Mononuclear cell (primary cell): Measurements from ENCODE around the gene DLG4. TPM values are rescaled to one million over a fixed set of nuclear protein-coding genes. Genes with fewer than 3 reads are reported as not detected.

Experiments used
- H3K27me3 ChIP-seq: 2 replicates; pipeline ENCODE4 v1.6.0; 2011; ENCODE audit warnings: low read length, control low read depth; ENCODE audit not compliant: insufficient read depth
- H3K4me1 ChIP-seq: 2 replicates; pipeline ENCODE4 v1.5.1; 2011; ENCODE audit warnings: mild to moderate bottlenecking, low read length, control low read depth; ENCODE audit not compliant: insufficient read depth
- H3K4me3 ChIP-seq: 2 replicates; pipeline ENCODE4 v1.5.1; 2011; ENCODE audit warnings: mild to moderate bottlenecking, low read length, moderate library complexity
- H3K9me3 ChIP-seq: 2 replicates; pipeline ENCODE4 v1.5.1; 2011; ENCODE audit warnings: low read depth, mild to moderate bottlenecking, control low read depth, low read length
- total RNA-seq: library from RNA; depleted of rRNA; stranded (reverse); fragments of >200 nt; gene quantifications from one replicate; pipeline ENCODE4 v1.2.3, GENCODE V29; 2012

DLG4 gene
- total RNA-seq, 1 donor = 9.0 TPM

DNA sequence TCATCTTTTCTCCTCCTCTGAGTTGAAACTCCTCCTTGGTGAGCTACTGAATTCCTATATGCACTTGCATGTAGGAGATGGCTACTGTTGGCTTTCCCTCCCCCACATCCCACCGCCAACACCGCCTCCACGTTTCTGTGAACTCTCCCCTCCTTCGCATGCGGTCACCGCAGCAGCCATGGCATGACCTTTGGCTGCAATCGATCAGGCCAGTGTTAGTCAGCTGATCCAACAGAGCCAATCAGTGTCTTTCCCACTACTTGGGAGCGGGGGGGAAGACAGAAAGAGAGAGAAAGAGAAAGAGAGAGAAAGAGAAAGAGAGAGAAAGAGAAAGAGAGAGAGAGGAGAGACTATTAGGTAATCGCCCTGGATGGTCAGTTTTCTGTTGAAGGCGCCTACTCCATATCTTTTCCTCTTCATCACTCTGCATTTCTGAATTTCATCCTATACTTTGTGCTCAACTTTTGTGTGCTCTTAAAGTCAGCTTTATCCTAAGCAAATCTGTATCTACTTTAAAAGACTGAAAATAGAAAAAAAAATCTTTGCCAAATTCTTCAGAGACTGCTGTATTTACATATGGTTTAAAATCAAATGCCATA, 63.2 kb downstream of the DLG4 start:
- peaks cover 18% of the 10 kb centered on the region for H3K4me1 ChIP-seq
- H3K27me3 ChIP-seq = no peaks in the 10 kb centered on the region
- no peaks in the 10 kb centered on the region for H3K9me3 ChIP-seq
- H3K4me3 ChIP-seq = no peak overlapping the region

DNA sequence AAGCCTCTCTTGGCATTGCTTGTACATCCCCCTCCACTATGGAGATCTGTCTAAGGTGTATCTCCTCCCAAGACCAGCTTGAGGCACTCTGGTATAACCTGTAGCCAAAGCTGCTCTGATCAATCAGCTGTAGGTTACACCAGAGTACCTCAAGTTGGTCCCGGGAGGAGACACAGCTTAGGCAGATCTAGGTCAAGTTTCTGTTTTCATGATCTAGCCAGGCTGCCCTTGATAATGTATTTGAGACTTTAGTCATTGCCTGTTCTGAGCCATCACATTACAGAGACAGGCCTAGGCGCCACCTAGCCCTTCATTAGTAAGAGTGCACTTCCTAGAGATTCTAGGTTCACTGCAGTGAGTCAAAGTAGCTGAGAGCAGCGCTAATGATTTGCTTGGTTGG, 71.9 kb downstream of the DLG4 start:
- Histone ChIP-seq H3K4me1 (no peaks in the 10 kb centered on the region), H3K9me3 (no peaks in the 10 kb centered on the region), H3K4me3 (no peak overlapping the region), H3K27me3 (no peaks in the 10 kb centered on the region)

DNA sequence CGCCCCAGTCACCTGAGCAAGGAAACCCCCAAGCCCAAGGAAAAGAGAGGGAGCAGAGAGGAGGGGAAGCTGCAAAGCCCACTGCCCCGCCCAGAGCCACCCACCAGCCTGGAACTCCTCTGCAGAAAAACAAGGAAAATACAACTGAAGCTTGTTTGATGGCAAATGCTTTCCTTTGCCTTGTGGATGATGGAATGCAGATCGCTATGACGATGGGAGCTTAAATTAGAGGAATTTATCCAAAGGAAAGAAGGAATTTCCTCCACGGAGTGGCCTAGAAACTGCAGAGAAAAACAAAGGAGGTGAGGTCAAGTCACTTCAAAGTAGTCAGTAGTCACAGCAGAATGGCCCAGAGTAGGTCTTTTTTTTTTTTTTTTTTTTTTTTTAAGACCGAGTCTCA, 73.5 kb downstream of the DLG4 start:
- no peaks in the 10 kb centered on the region for H3K9me3 ChIP-seq
- H3K4me1 ChIP-seq = no peaks in the 10 kb centered on the region
- H3K4me3 ChIP-seq = no peak overlapping the region
- no peaks in the 10 kb centered on the region for H3K27me3 ChIP-seq

DNA sequence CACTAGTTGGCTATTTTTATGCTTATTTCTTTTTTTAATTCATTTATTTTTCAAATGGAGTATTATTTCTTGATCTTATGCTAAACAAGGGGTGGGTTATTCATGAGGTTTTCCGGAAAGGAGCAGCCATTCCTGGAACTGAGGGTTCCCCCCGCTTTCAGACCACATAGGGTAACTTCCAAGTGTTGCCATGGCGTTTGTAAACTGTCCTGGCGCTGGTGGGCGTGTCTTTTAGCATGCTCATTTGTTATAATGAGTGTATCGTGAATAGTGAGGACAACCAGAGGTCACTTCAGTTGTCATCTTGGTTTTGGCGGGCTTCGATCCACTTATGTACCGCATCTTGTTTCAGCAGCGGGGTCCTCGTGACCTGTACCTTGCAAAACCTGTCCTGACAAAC, 75.4 kb downstream of the DLG4 start:
- no peaks in the 10 kb centered on the region for H3K9me3 ChIP-seq
- no peaks in the 10 kb centered on the region for H3K27me3 ChIP-seq
- H3K4me3 ChIP-seq = no peak overlapping the region
- H3K4me1 ChIP-seq = peaks cover 7% of the 10 kb centered on the region

DNA sequence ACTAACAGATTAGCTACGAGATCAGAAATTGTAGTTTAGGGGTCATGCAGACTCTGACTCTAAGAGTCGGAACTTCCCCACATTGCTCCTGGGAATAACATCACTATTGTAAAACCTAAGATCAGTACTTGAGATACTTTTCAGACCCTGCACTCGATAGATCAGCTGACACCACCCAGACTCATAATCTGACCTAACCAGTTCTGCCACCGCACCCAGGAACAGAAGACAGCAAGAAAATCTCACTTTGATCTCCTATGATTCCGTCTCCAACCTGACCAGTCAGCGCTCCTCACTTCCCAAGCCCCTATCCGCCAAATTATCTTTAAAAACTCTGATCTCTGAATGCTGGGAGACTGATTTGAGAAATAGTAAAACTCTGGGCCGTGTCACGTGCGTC, 77.8 kb downstream of the DLG4 start:
- peaks cover 3% of the 10 kb centered on the region for H3K27me3 ChIP-seq
- H3K4me1 ChIP-seq = peaks cover 23% of the 10 kb centered on the region
- no peaks in the 10 kb centered on the region for H3K9me3 ChIP-seq
- no peak overlapping the region for H3K4me3 ChIP-seq

DNA sequence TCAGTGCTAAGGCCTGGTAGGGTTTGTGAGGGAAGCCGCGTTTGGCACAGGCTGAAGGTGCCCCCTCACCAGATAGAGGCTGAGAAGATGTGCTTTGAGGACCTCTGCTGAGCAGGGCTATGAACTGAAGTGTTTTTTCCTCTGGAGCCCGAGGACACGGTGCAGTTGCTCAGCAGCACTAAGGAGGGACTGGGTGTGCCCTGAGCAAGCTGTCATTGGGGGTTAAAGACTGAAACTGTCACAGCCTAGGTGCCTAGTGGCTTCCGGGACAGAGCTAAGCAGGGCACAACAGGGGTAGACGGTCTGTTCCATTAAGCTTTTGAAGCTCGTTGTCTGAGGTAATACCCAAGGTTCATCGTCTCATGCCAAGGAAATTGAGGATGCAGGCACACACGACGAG, 80.2 kb downstream of the DLG4 start:
- H3K4me3 ChIP-seq = peak overlapping the region; percentile 27
- H3K4me1 ChIP-seq = peaks cover 46% of the 10 kb centered on the region
- H3K27me3 ChIP-seq = peaks cover 3% of the 10 kb centered on the region
- no peaks in the 10 kb centered on the region for H3K9me3 ChIP-seq

DNA sequence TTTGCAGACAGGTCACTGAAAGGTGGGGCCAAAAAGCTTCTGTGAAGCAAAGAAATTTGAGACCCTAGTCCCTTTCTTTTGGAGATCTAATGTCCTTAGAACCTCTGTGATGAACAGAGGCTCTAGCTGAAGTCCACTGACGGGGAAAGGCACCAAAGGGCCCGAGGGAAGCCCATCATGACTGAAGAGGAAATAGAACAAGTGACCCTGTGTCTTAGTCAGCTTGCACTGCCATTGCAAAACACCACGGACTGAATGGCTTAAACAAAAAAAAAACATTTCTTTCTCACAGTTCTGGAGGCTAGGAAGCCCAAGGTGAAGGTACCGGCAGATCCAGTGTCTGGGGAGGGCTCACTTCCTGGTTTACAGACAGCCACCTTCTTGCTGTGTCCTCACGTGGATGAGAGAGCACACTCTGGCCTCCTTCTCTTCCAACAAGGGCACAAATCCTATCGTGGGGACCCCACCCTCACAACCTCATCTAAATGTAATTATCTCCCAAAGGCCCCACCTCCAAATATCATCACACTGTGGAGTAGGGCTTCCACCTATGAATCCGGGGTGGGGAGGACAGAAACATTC, 80.7 kb downstream of the DLG4 start:
- Histone ChIP-seq H3K4me1 (peaks cover 51% of the 10 kb centered on the region), H3K27me3 (peaks cover 3% of the 10 kb centered on the region), H3K4me3 (peak overlapping the region; percentile 27), H3K9me3 (no peaks in the 10 kb centered on the region)

DNA sequence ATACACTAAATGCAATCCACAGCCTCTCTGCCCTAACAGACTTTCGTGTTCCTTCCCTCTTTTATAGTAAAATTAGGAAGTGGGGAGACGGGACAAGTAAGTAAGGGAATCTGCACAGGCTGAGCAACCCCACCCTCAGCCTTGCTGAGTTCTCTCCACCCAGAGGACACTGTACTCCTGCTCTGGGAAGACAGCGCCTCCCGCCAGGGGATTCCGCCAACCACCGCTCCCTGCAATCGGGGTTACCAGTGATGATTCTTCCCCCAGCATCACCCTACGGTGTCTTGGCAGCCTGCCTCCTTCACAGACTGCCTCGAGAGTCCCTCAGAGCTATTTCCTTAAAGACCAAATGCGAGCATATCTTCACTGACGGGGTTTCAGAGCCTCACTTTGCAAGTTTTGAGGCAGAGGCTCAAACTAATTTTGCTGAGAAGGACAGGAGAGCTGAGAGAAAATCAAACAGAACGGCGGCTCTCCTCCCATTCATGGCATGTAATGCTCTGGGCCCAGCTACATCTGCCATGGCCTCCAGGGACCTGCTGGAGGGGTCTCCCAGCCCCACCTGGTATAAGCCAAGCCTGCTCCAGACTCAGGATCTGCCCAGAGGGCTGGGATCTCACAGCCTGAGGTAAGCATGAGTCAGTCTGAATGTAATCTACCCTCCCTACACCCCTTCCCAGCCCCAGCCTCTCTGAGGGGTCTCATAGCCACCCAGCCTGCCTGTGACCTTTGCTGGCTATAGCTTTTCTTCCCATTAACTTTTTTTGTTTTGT, 82.3 kb downstream of the DLG4 start:
- Histone ChIP-seq H3K9me3 (no peaks in the 10 kb centered on the region), H3K27me3 (peaks cover 3% of the 10 kb centered on the region), H3K4me3 (peak overlapping the region; percentile 34), H3K4me1 (peaks cover 64% of the 10 kb centered on the region)

Other genes with a start within 250 kb of the DLG4 start
- gene ALOX12, start 223.8 kb downstream of the DLG4 start, total RNA-seq = 4.4 TPM
- gene RNASEK, start 207.2 kb downstream of the DLG4 start, total RNA-seq = 76.8 TPM
- not detected for gene BCL6B, start 196.8 kb downstream of the DLG4 start, total RNA-seq
- 0.42 TPM for gene SLC16A13, start 183.8 kb downstream of the DLG4 start, total RNA-seq
- 0.63 TPM for gene SLC16A11, start 175.7 kb downstream of the DLG4 start, total RNA-seq
- gene CLEC10A, start 139.6 kb downstream of the DLG4 start, total RNA-seq = 8.6 TPM
- 12.9 TPM for gene ASGR2, start 105.0 kb downstream of the DLG4 start, total RNA-seq
- gene ASGR1, start 40.5 kb downstream of the DLG4 start, total RNA-seq = 4.6 TPM
- gene ACADVL, start 102 bp upstream of the DLG4 start, total RNA-seq = 143 TPM
- 23.1 TPM for gene DVL2, start 14.7 kb upstream of the DLG4 start, total RNA-seq
- 6.5 TPM for gene PHF23, start 19.6 kb upstream of the DLG4 start, total RNA-seq
- gene GABARAP, start 22.6 kb upstream of the DLG4 start, total RNA-seq = 396 TPM
- 38.8 TPM for gene CTDNEP1, start 31.9 kb upstream of the DLG4 start, total RNA-seq
- gene ELP5, start 32.4 kb upstream of the DLG4 start, total RNA-seq = 14.4 TPM
- gene CLDN7, start 42.6 kb upstream of the DLG4 start, total RNA-seq = 0.10 TPM
- not detected for gene SLC2A4, start 61.9 kb upstream of the DLG4 start, total RNA-seq
- not detected for gene YBX2, start 74.8 kb upstream of the DLG4 start, total RNA-seq
- 340 TPM for gene EIF5A, start 87.8 kb upstream of the DLG4 start, total RNA-seq
- gene GPS2, start 95.5 kb upstream of the DLG4 start, total RNA-seq = 65.9 TPM
- 4.8 TPM for gene NEURL4, start 109.5 kb upstream of the DLG4 start, total RNA-seq
- 107 TPM for gene ACAP1, start 116.7 kb upstream of the DLG4 start, total RNA-seq
- gene KCTD11, start 132.3 kb upstream of the DLG4 start, total RNA-seq = 0.73 TPM
- gene TMEM95, start 135.3 kb upstream of the DLG4 start, total RNA-seq = not detected
- gene TNK1, start 161.3 kb upstream of the DLG4 start, total RNA-seq = 5.5 TPM
- 21.6 TPM for gene PLSCR3, start 174.7 kb upstream of the DLG4 start, total RNA-seq
- 41.1 TPM for gene TMEM256, start 184.3 kb upstream of the DLG4 start, total RNA-seq
- 0.73 TPM for gene NLGN2, start 188.0 kb upstream of the DLG4 start, total RNA-seq
- not detected for gene SPEM1, start 200.5 kb upstream of the DLG4 start, total RNA-seq
- not detected for gene SPEM2, start 205.8 kb upstream of the DLG4 start, total RNA-seq
- under 0.01 TPM for gene SPEM3, start 209.0 kb upstream of the DLG4 start, total RNA-seq
- 4.6 TPM for gene TMEM102, start 215.6 kb upstream of the DLG4 start, total RNA-seq
- 0.21 TPM for gene FGF11, start 219.7 kb upstream of the DLG4 start, total RNA-seq
- gene CHRNB1, start 225.2 kb upstream of the DLG4 start, total RNA-seq = 3.3 TPM